Measurements from ENCODE around the gene CCNB2.

The CCNB2 gene

DNA sequence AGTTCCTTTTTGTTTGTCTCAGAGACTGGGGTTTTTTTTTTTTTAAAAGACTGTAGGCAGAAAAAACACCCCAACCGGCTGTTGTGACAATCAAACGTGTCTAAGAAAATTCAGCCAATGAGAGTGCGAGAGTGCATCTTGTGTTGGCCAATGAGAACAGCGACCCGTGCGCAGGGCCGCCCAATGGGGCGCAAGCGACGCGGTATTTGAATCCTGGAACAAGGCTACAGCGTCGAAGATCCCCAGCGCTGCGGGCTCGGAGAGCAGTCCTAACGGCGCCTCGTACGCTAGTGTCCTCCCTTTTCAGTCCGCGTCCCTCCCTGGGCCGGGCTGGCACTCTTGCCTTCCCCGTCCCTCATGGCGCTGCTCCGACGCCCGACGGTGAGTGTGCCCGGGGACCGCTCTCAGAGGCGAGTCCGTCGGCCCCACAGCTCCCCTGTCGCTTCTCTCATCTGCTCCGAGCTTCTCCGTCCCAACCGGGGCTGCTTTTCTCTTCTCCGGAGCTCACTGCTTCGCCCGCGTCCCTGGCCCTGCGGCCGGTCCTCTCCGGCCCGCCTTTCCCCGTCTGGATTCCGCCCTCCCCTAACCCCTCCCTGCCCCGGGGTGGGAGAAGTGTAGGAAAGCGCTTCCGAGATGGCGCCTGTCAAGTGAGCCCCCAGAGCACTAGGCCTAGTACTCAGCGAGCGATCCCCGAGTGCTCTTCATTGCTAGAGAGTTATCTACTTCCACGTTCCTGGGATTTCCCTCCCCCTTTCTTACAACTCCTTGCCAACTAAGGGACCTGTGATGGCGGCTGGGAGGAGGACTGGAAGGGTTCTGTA lies at the start of gene CCNB2:
Gene CCNB2 (plus strand): TSS at position 235 of the 821 bp plus-strand sequence. CDS start 123 bp downstream, at position 358.
- TF ChIP-seq, protein P1, sequence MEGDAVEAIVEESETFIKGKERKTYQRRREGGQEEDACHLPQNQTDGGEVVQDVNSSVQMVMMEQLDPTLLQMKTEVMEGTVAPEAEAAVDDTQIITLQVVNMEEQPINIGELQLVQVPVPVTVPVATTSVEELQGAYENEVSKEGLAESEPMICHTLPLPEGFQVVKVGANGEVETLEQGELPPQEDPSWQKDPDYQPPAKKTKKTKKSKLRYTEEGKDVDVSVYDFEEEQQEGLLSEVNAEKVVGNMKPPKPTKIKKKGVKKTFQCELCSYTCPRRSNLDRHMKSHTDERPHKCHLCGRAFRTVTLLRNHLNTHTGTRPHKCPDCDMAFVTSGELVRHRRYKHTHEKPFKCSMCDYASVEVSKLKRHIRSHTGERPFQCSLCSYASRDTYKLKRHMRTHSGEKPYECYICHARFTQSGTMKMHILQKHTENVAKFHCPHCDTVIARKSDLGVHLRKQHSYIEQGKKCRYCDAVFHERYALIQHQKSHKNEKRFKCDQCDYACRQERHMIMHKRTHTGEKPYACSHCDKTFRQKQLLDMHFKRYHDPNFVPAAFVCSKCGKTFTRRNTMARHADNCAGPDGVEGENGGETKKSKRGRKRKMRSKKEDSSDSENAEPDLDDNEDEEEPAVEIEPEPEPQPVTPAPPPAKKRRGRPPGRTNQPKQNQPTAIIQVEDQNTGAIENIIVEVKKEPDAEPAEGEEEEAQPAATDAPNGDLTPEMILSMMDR (conservative IDR thresholded peaks at IDR 0.05; ENCODE audit: low read depth, low read length) = no peak
- DNase-seq (ENCODE audit: low read depth) = peak; percentile 97
- H3K4me3 ChIP-seq (ENCODE audit: low read depth, low read length) = peak within 1 kb of the TSS; percentile 92

DNA sequence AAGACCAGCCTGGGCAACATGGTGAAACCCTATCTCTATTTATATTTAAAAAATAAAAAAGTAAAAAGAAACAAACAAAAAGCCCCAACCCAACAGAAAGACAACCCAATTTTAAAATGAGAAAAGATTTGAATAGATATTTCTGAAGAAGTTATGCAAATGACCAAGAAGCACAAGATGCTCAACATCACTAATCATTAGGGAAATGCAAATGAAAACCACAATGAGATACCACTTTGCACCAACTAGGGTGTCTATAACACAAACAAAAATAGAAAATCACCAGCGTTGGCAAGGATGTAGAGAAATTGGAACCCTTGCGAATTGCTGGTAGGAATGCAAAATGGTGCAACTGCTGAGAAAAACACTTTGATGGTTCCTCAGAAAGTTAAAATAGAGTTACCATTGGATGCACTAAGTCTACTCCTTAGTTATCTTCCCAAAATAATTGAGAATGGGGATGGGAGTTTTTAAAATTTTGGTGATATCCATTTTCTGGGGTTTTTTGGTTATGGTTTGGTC lies 45.8 kb upstream of the CCNB2 start:
- no peak for DNase-seq (ENCODE audit: low read depth)
- TF ChIP-seq, protein P1 (conservative IDR thresholded peaks at IDR 0.05; ENCODE audit: low read depth, low read length) = no peak
- H3K4me3 ChIP-seq (ENCODE audit: low read depth, low read length) = no peak overlapping the region

DNA sequence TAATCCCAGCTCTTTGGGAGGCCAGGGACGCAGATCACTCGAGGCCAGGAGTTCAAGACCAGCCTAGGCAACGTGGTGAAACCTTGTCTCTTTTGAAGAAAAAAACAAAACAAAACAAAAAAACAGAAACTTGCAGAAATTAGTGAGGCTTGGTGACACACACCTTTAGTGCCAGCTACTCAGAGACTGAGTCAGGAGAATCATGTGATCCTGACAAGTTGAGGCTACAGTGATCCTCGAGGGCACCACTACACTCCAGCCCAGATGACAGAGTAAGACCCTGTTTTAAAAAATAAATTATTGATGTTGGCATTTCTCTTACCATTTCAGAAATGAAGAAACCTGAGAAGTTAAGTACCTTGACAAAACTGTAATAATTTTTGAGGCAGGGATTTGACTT lies 44.6 kb upstream of the CCNB2 start:
- DNase-seq (ENCODE audit: low read depth) = no peak
- H3K4me3 ChIP-seq (ENCODE audit: low read depth, low read length) = no peak overlapping the region
- TF ChIP-seq, protein P1 (conservative IDR thresholded peaks at IDR 0.05; ENCODE audit: low read depth, low read length) = no peak

DNA sequence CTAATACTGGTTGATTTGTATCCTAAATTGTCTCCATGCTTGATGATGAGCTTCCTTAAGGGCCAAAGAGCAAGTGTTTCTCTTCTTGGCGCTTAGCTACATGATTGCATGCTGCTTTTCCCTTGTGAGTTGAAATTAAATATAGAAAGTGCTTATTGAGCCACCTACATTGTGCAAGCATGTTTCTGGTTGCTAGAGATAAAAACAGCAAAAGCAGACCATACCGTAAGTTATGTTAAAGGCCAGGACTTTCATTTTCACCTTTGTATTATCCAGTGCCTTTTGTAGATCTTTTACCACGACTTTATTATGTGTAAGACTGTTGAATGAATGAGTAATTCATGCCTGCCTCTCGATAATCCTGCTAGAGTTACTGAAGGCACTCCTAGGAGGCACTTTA lies 41.9 kb upstream of the CCNB2 start:
- peak; percentile 42 for DNase-seq (ENCODE audit: low read depth)
- no peak overlapping the region for H3K4me3 ChIP-seq (ENCODE audit: low read depth, low read length)
- TF ChIP-seq, protein P1 (conservative IDR thresholded peaks at IDR 0.05; ENCODE audit: low read depth, low read length) = no peak

DNA sequence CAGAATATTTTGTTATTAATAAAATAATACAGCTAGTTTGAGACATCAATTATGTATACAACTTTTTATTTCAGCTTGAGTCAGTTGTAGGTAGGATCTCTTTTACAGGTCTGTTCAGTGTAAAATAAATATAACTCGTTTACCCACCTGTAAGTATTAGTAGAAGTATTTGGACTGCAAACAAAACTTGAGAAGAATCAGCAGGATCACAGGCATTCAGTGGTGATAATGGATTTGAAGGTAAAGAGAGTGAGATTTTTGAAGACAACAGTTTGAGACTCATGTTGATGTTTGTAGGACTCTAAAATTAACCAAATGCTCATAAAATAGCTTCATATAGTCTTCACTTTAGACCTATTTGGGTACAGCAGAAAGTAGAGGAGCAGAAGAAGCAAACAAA lies 35.5 kb upstream of the CCNB2 start:
- TF ChIP-seq, protein P1 (conservative IDR thresholded peaks at IDR 0.05; ENCODE audit: low read depth, low read length) = no peak
- DNase-seq (ENCODE audit: low read depth) = no peak
- no peak overlapping the region for H3K4me3 ChIP-seq (ENCODE audit: low read depth, low read length)

DNA sequence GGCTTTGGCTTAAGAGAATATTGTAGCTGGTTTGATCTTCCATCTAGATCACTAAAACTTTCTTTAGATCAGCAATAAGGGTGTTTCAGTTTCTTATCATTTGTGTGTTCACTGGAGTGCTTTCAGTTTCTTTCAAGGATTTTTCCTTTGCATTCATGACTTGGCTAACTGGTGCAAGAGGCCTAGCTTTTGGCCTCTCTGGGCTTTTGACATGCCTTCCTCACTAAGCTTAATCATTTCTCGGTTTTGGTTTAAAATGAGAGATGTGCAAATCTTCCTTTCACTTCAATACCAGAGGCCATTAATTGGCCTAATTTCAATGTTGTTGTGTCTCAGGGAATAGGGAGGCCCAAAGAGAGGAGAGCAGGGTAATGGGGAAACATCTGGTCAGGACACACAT lies 30.3 kb upstream of the CCNB2 start:
- H3K4me3 ChIP-seq (ENCODE audit: low read depth, low read length) = no peak overlapping the region
- TF ChIP-seq, protein P1 (conservative IDR thresholded peaks at IDR 0.05; ENCODE audit: low read depth, low read length) = no peak
- no peak for DNase-seq (ENCODE audit: low read depth)

DNA sequence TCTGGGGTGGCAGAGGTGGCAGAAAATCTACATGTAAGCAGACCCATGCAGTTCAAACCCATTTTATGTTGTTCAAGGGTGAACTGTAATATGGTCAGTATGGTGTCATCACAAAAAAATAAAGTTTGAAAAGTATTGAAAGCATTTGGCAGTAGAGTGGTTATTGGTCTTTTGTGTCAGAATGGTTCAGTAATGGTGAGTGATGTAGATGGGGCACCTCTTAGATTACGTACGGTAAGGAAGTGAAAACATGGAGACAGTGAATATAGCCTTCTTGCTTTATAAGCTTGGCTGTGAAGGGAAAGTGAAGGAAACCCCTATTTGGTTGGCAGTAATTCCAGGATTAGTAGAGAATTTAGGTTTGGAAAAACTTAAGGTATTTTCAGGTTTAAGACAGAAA lies 17.2 kb upstream of the CCNB2 start:
- no peak overlapping the region for H3K4me3 ChIP-seq (ENCODE audit: low read depth, low read length)
- TF ChIP-seq, protein P1 (conservative IDR thresholded peaks at IDR 0.05; ENCODE audit: low read depth, low read length) = no peak
- no peak for DNase-seq (ENCODE audit: low read depth)
